GM12864 (cell line): ENCODE data around the gene NLN.

Experiments used
- DNase-seq: peaks from one replicate; pipeline ENCODE4 v3.0.0-alpha.2; 2011; ENCODE audit warnings: low read depth
- H3K4me3 ChIP-seq: 2 replicates; pipeline ENCODE4 v1.5.1; 2011; ENCODE audit warnings: mild to moderate bottlenecking, low read depth, low read length, control low read depth
- TF ChIP-seq, protein P1 (sequence below): IDR thresholded peaks from 2 replicates; pipeline ENCODE4 v1.5.1; 2011; ENCODE audit warnings: low read depth, mild to moderate bottlenecking, moderate library complexity, low read length, control low read depth, inconsistent platforms; ENCODE audit errors: missing control alignments

Gene NLN

GRCh38 chr5:65816729-65817128 lies 94.7 kb downstream of the NLN start:
- TF ChIP-seq, protein P1, sequence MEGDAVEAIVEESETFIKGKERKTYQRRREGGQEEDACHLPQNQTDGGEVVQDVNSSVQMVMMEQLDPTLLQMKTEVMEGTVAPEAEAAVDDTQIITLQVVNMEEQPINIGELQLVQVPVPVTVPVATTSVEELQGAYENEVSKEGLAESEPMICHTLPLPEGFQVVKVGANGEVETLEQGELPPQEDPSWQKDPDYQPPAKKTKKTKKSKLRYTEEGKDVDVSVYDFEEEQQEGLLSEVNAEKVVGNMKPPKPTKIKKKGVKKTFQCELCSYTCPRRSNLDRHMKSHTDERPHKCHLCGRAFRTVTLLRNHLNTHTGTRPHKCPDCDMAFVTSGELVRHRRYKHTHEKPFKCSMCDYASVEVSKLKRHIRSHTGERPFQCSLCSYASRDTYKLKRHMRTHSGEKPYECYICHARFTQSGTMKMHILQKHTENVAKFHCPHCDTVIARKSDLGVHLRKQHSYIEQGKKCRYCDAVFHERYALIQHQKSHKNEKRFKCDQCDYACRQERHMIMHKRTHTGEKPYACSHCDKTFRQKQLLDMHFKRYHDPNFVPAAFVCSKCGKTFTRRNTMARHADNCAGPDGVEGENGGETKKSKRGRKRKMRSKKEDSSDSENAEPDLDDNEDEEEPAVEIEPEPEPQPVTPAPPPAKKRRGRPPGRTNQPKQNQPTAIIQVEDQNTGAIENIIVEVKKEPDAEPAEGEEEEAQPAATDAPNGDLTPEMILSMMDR = no peak
- no peak overlapping the region for H3K4me3 ChIP-seq
- no peak for DNase-seq

DNA sequence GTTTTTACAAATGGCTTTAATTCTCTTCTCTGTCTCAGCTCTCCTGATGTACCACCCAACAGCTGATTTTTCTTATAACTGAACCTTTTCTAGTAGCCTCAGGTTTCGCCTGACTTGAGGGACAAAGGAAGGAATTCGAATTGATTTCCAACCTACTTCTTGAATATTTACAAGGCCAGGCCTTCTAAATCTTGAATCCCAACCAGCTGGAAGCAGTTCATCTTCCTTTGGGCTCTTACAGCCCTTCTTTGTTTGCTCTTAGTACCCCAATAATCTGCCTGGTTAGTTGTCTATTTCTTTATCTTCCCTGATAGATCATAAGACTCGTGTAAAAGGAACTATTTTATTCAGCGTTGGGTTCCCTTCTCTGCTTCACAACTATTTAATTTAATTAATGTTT lies 95.9 kb downstream of the NLN start:
- TF ChIP-seq, protein P1 = no peak
- no peak overlapping the region for H3K4me3 ChIP-seq
- no peak for DNase-seq

DNA sequence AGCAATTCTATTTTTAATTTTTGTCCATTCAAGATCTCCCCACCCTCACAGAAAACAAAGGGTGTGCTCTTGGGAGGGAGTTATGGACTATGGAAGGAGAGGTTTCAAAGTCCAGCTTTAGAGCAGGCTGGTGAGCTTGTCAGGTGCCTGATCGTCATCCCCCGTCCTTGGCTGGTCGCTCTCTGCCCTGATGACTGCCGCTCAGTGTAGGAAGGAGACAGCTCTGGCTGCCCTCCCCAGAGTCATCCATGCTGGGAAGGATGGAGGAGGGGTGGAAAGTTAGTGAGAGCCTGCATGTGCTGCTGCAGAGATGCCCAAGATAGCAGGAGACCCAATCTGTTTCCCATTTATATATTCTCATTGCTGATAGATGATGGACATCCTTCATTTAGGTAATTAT lies 96.6 kb downstream of the NLN start:
- H3K4me3 ChIP-seq = no peak overlapping the region
- no peak for DNase-seq
- TF ChIP-seq, protein P1 = no peak

DNA sequence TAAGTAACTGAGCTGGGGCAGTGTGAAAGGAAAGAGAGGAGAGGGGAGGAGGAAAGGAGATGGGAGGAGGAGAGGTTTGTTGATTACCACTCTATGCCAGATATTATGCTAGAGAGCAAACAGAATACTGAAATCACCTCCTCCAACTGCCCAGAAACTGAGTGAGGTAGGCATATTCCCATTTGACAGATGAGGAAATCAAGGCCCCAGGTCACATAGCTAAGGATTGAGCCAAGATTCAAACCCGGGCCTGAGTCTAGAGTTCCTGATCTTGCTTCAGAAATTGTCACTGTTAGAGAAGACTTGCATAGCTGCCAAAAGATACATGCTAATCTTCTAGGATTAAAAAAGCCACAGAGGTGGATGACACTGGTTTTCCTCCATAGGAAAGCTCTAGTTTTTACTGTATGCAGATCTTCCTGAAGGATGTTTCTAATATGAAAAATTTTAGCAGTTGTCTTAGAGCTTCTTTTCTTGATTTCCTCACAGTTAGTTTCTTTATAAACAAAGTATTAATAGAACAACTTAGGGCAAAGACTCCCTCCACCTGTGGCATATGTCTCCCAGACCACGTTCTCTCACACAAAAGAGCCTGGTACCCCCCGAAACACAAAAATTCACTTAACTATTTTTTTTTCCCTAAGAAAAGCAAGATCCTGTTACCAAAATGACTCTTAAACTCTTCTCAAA lies 97.4 kb downstream of the NLN start:
- no peak overlapping the region for H3K4me3 ChIP-seq
- no peak for DNase-seq
- TF ChIP-seq, protein P1 = no peak

GRCh38 chr5:65819905-65820240 lies 97.9 kb downstream of the NLN start:
- DNase-seq = no peak
- no peak overlapping the region for H3K4me3 ChIP-seq
- TF ChIP-seq, protein P1 = no peak

DNA sequence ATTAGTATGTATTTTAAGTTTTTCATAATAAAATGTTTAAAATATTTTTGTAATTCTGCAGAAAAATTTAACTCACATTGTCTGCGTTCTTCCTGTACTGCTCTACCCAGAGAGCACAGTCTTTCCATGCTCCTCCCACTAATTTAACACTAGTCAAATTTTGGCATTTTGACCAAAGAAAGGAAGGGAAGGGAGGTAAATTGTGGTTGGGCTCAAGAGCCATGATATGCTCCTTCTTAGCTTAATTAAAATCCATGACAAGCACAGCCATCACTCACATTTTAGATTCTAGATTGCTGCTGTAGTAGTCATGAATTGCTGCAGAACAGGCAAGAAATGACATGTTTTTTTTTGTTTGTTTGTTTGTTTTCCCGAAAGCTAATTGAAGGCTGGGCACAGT lies 98.4 kb downstream of the NLN start:
- no peak for DNase-seq
- TF ChIP-seq, protein P1 = no peak
- H3K4me3 ChIP-seq = no peak overlapping the region

GRCh38 chr5:65821966-65822365 lies 100.0 kb downstream of the NLN start:
- no peak for DNase-seq
- TF ChIP-seq, protein P1 = no peak
- H3K4me3 ChIP-seq = no peak overlapping the region
